GM18907 (cell line): ENCODE measurements around the gene LUZP2.

Source experiments
- ATAC-seq: cut with Tn5 transposase; IDR thresholded peaks from one replicate; pipeline ENCODE4 v1.9.1; 2021; ENCODE audit warnings: mild to moderate bottlenecking, moderate library complexity; ENCODE audit not compliant: unreplicated experiment

LUZP2 gene

DNA sequence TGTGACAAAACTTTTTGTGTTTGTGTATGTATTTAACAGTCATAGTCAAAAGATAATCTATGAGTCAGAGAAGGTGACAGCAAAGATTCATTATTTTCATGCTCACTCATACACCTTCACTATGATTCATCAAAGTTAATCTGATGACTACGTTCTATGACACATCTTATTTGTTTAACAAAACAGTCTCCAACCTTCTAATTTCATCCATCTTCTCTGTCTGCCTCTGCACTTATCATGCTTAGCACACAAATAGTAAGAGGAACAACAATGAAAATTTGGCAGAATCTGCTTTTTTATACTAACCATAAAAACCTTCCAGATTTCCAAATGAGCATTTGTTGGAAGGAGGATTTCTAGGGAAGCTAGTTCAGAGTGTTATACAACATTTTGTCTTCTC lies 568.9 kb downstream of the LUZP2 start:
- ATAC-seq: no peak

- no peak for ATAC-seq
Measured at GRCh38 chr11:25066706-25067105, 569.9 kb downstream of the LUZP2 start.

DNA sequence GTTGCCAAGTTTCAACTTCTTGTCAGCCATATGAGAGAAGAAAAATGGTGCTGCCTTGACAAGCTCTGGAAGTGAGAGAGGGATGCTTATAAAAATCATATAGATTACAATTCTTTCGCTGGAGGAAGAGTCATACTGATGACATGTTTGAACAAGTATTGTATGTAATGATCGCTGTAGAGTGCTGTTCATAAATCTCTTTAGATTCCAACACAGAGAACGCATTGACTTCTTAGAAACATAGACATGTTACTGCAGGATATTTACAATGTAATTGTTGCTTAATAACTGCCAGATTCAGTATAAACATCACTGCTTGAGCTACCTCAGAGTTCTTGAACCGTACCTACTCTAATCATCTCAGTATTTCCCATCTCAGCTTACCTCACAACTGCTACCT lies 571.6 kb downstream of the LUZP2 start:
- no peak for ATAC-seq

DNA sequence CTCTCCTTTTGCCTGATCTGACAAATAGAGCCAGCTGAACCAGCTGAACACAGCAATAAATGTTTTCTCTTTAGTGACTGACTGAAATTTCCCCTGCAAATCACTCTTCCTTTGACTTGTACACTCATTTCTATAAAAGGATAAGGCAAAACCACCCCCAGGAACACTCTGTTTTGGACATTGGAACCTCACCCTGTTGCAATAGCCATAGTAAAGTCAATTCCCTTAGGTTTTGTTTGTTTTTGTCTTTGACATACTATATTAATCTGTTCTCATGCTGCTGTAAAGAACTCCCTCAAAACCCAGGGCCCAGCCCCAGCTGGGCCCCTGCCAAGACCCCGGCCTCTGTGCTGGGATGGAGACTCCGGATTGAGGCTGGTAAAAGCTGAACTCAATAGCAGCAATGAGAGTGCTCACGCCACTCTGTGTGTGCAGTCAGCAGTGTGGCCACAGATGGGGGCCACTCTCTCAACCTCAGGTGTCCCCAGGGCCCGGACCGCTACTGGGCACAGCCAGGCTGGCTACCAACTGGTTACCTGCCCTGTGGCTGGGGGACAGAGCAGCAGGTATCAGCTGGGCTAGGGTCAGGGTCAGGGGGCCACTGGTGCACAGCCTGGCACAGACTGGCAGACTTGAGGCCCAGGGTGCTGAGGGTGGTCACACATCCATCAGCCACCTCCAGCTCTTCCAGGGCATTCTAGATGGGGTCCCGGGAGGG lies 597.4 kb downstream of the LUZP2 start:
- ATAC-seq: no peak

DNA sequence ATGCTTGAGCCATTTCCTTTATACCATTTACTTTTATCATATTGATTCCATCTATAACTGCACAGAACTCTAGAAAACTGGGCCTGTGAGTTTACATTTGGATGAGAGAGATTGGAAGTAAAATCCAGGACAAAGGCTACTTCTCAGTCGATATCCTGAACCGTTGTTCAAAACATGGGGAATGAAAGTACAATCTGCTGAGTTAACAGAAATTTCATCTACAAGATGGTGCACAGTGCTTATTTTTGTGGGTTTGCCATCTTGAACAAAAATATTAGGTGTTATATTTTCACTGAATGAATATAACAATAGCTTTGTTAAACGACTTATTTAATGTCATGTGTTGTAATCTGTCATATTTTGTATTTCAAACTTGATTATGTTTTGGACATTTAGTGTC lies 622.6 kb downstream of the LUZP2 start:
- ATAC-seq: no peak
